WTC11 (cell line): ENCODE data around the gene BNIPL. TPM values are rescaled to one million over a fixed set of nuclear protein-coding genes. Genes with fewer than 3 reads are reported as not detected.

Experiments
- ATAC-seq: fragments of 200-7000 bp; cut with Tn5 transposase; 2 replicates; pipeline ENCODE4 v1.10.0; 2021; ENCODE audit warnings: mild to moderate bottlenecking, moderate library complexity
- CTCF ChIA-PET: fragments of 300-600 bp; sonication (Branson Sonifier 250); formaldehyde crosslinking; loops from one replicate; lab custom pipeline; 2021; ENCODE audit warnings: antibody characterized with exemption; lab: Charles Lee
- POLR2A ChIA-PET: fragments of 350-600 bp; sonication (Branson Sonifier 250); formaldehyde crosslinking; loops from one replicate; lab custom pipeline; 2021; ENCODE audit warnings: antibody characterized with exemption; lab: Charles Lee
- DNase-seq: peaks from one replicate; pipeline ENCODE4 v3.0.0; 2021; ENCODE audit warnings: low spot score
- H3K27ac Mint-ChIP-seq: 2 replicates; pipeline ENCODE4 v1.8.0; 2021; ENCODE audit warnings: mixed read lengths
- H3K27me3 Mint-ChIP-seq: 2 replicates; pipeline ENCODE4 v1.8.0; 2021; ENCODE audit warnings: low read depth, mild to moderate bottlenecking, moderate library complexity, mixed read lengths
- H3K36me3 Mint-ChIP-seq: 2 replicates; pipeline ENCODE4 v1.8.0; 2021; ENCODE audit warnings: mixed read lengths
- H3K4me1 Mint-ChIP-seq: 2 replicates; pipeline ENCODE4 v1.8.0; 2022; ENCODE audit warnings: mixed read lengths
- H3K4me3 Mint-ChIP-seq: 2 replicates; pipeline ENCODE4 v1.8.0; 2021; ENCODE audit warnings: mild to moderate bottlenecking, moderate library complexity, mixed read lengths
- H3K9me3 Mint-ChIP-seq: 2 replicates; pipeline ENCODE4 v1.8.0; 2021; ENCODE audit warnings: mixed read lengths
- CREM ChIP-seq: sonication (generic); formaldehyde crosslinking; IDR thresholded peaks from 2 replicates; pipeline ENCODE4 v1.8.1; 2022; ENCODE audit warnings: mild to moderate bottlenecking, missing genetic modification reagents, moderate library complexity
- E2F5 ChIP-seq: sonication (generic); formaldehyde crosslinking; IDR thresholded peaks from 2 replicates; pipeline ENCODE4 v1.8.1; 2022; ENCODE audit warnings: mild to moderate bottlenecking, moderate library complexity, missing genetic modification reagents
- ERG ChIP-seq: fragments of 250-450 bp; sonication (Bioruptor Pico); IDR thresholded peaks from 2 replicates; pipeline ENCODE4 v1.8.0; 2021; ENCODE audit warnings: mild to moderate bottlenecking
- ETV6 ChIP-seq: sonication (generic); formaldehyde crosslinking; IDR thresholded peaks from 2 replicates; pipeline ENCODE4 v1.8.1; 2022; ENCODE audit warnings: mild to moderate bottlenecking, missing genetic modification reagents
- FOXP1 ChIP-seq: sonication (generic); formaldehyde crosslinking; IDR thresholded peaks from 2 replicates; pipeline ENCODE4 v1.8.0; 2022; ENCODE audit warnings: missing genetic modification reagents, mild to moderate bottlenecking, moderate library complexity, borderline replicate concordance
- FOXP4 ChIP-seq: sonication (generic); formaldehyde crosslinking; IDR thresholded peaks from 2 replicates; pipeline ENCODE4 v1.8.0; 2022; ENCODE audit warnings: mild to moderate bottlenecking, missing genetic modification reagents
- GABPB1 ChIP-seq: sonication (generic); formaldehyde crosslinking; IDR thresholded peaks from 2 replicates; pipeline ENCODE4 v1.8.1; 2023; ENCODE audit warnings: mild to moderate bottlenecking, missing genetic modification reagents
- IRF1 ChIP-seq: sonication (generic); formaldehyde crosslinking; IDR thresholded peaks from 2 replicates; pipeline ENCODE4 v1.8.0; 2023; ENCODE audit warnings: missing genetic modification reagents
- JUN ChIP-seq: sonication (generic); formaldehyde crosslinking; IDR thresholded peaks from 2 replicates; pipeline ENCODE4 v1.8.0; 2023; ENCODE audit warnings: mild to moderate bottlenecking, missing genetic modification reagents
- MYBL2 ChIP-seq: sonication (generic); formaldehyde crosslinking; IDR thresholded peaks from 2 replicates; pipeline ENCODE4 v1.8.1; 2023; ENCODE audit warnings: mild to moderate bottlenecking, moderate library complexity, missing genetic modification reagents
- NFYB ChIP-seq: sonication (generic); formaldehyde crosslinking; conservative IDR thresholded peaks from 2 replicates; pipeline ENCODE4 v1.8.0; 2022; ENCODE audit warnings: low read depth, missing genetic modification reagents
- NR1H2 ChIP-seq: sonication (generic); formaldehyde crosslinking; IDR thresholded peaks from 2 replicates; pipeline ENCODE4 v1.9.0; 2021; ENCODE audit warnings: mild to moderate bottlenecking, moderate library complexity, missing genetic modification reagents
- NR2C2 ChIP-seq: sonication (generic); formaldehyde crosslinking; IDR thresholded peaks from 2 replicates; pipeline ENCODE4 v1.8.0; 2022; ENCODE audit warnings: mild to moderate bottlenecking, missing genetic modification reagents
- PRRX2 ChIP-seq: fragments of 250-450 bp; sonication (Bioruptor Pico); IDR thresholded peaks from 2 replicates; pipeline ENCODE4 v1.8.0; 2021; ENCODE audit warnings: mild to moderate bottlenecking
- RORB ChIP-seq: fragments of 250-450 bp; sonication (Bioruptor Pico); IDR thresholded peaks from 2 replicates; pipeline ENCODE4 v1.9.0; 2021; ENCODE audit warnings: mild to moderate bottlenecking
- SMAD3 ChIP-seq: sonication (generic); formaldehyde crosslinking; IDR thresholded peaks from 2 replicates; pipeline ENCODE4 v1.8.0; 2022; ENCODE audit warnings: missing genetic modification reagents, mild to moderate bottlenecking, borderline replicate concordance
- TEAD1 ChIP-seq: sonication (generic); formaldehyde crosslinking; IDR thresholded peaks from 2 replicates; pipeline ENCODE4 v1.8.0; 2022; ENCODE audit warnings: mild to moderate bottlenecking, missing genetic modification reagents
- ZBTB21 ChIP-seq: sonication (generic); formaldehyde crosslinking; IDR thresholded peaks from 2 replicates; pipeline ENCODE4 v1.8.1; 2023; ENCODE audit warnings: mild to moderate bottlenecking, missing genetic modification reagents, borderline replicate concordance
- ZNF138 ChIP-seq: sonication (generic); formaldehyde crosslinking; conservative IDR thresholded peaks from 2 replicates; pipeline ENCODE4 v1.8.1; 2022; ENCODE audit warnings: mild to moderate bottlenecking, moderate library complexity, missing genetic modification reagents
- ZNF281 ChIP-seq: sonication (generic); formaldehyde crosslinking; IDR thresholded peaks from 2 replicates; pipeline ENCODE4 v1.8.0; 2023; ENCODE audit warnings: mild to moderate bottlenecking, missing genetic modification reagents
- ZNF317 ChIP-seq: sonication (generic); formaldehyde crosslinking; IDR thresholded peaks from 2 replicates; pipeline ENCODE4 v1.8.1; 2023; ENCODE audit warnings: low read depth, mild to moderate bottlenecking, moderate library complexity, missing genetic modification reagents, borderline replicate concordance
- ZNF396 ChIP-seq: fragments of 250-450 bp; sonication (Bioruptor Pico); IDR thresholded peaks from 2 replicates; pipeline ENCODE4 v1.8.0; 2021; ENCODE audit warnings: mild to moderate bottlenecking, moderate library complexity, borderline replicate concordance
- ZNF416 ChIP-seq: fragments of 250-450 bp; sonication (Bioruptor Pico); IDR thresholded peaks from 2 replicates; pipeline ENCODE4 v1.9.0; 2021; ENCODE audit warnings: mild to moderate bottlenecking, inconsistent platforms
- ZNF671 ChIP-seq: fragments of 250-450 bp; sonication (Bioruptor Pico); IDR thresholded peaks from 2 replicates; pipeline ENCODE4 v1.8.0; 2021; ENCODE audit warnings: mild to moderate bottlenecking
- ZSCAN18 ChIP-seq: fragments of 250-450 bp; sonication (Bioruptor Pico); IDR thresholded peaks from 2 replicates; pipeline ENCODE4 v2.1.2; 2022; ENCODE audit warnings: mild to moderate bottlenecking, moderate library complexity
- total RNA-seq: library from RNA; stranded (reverse); gene quantifications from 3 replicates; pipeline ENCODE4 v1.2.3, GENCODE V29; 2021

Gene BNIPL
- total RNA-seq, 1 experiment from 2014 or later, result 3.8 TPM

- H3K27ac Mint-ChIP-seq, result no peak overlapping the region
- TF ChIP-seq MYBL2 (CRISPR knock-in tag) (no peak), TEAD1 (CRISPR knock-in tag) (no peak), FOXP4 (no peak), ZNF416 (CRISPR knock-in tag) (no peak), NR1H2 (CRISPR knock-in tag) (no peak), ZSCAN18 (CRISPR knock-in tag) (no peak), E2F5 (CRISPR knock-in tag) (no peak), ERG (CRISPR knock-in tag) (no peak), PRRX2 (CRISPR knock-in tag) (no peak), ZNF317 (CRISPR knock-in tag) (no peak), ZNF396 (no peak), IRF1 (CRISPR knock-in tag) (no peak), ZBTB21 (CRISPR knock-in tag) (no peak), RORB (no peak), SMAD3 (CRISPR knock-in tag) (no peak)
- H3K4me3 Mint-ChIP-seq, result no peak overlapping the region
- ATAC-seq (no peak), DNase-seq (no peak)
- H3K27me3 Mint-ChIP-seq, result no peaks in the 10 kb centered on the region
- CTCF ChIA-PET, result interaction anchor here (3.6 kb wide), 1 partner anchor 21 kb away, joined by 28 read pairs; the partner anchor contains the start of gene C1orf56
- no peaks in the 10 kb centered on the region for H3K4me1 Mint-ChIP-seq
- peaks cover 40% of the 10 kb centered on the region for H3K36me3 Mint-ChIP-seq
- POLR2A ChIA-PET, result no interaction called here
- no peaks in the 10 kb centered on the region for H3K9me3 Mint-ChIP-seq
Observed at GRCh38 chr1:151026460-151026859, 9.9 kb upstream of the BNIPL start.

GRCh38 chr1:151032164-151032563 lies 4.2 kb upstream of the BNIPL start:
- H3K27me3 Mint-ChIP-seq, result no peaks in the 10 kb centered on the region
- POLR2A ChIA-PET, result no interaction called here
- no peak overlapping the region for H3K27ac Mint-ChIP-seq
- ATAC-seq (no peak), DNase-seq (no peak)
- no peaks in the 10 kb centered on the region for H3K9me3 Mint-ChIP-seq
- H3K36me3 Mint-ChIP-seq, result peaks cover 44% of the 10 kb centered on the region
- peaks cover 10% of the 10 kb centered on the region for H3K4me1 Mint-ChIP-seq
- CTCF ChIA-PET, result interaction anchor here (0.7 to 1.7 kb wide), 3 partner anchors 16 to 364 kb away, joined by 3 to 4 read pairs (median 4); partner anchors contain the start of genes C1orf56 and TNFAIP8L2
- H3K4me3 Mint-ChIP-seq, result no peak overlapping the region
- TF ChIP-seq ZNF281 (CRISPR knock-in tag), result no peak
- no peak for TF ChIP-seq ZNF671
- TF ChIP-seq GABPB1, result no peak
- TF ChIP-seq NFYB, result no peak
- TF ChIP-seq JUN (CRISPR knock-in tag), result no peak
- no peak for TF ChIP-seq ETV6 (CRISPR knock-in tag)
- no peak for TF ChIP-seq FOXP4
- no peak for TF ChIP-seq CREM
- no peak for TF ChIP-seq ZNF138 (CRISPR knock-in tag)
- no peak for TF ChIP-seq SMAD3 (CRISPR knock-in tag)
- TF ChIP-seq NR2C2, result no peak
- TF ChIP-seq FOXP1 (CRISPR knock-in tag), result no peak
